IPS DF 4.7 (cell line): ENCODE measurements around the gene TCF20.

Experiments
- DNase-seq: peaks from one replicate; pipeline ENCODE4 v3.0.0-alpha.2; 2013; ENCODE audit warnings: low spot score; ENCODE audit errors: extremely low read depth

Gene TCF20

DNA sequence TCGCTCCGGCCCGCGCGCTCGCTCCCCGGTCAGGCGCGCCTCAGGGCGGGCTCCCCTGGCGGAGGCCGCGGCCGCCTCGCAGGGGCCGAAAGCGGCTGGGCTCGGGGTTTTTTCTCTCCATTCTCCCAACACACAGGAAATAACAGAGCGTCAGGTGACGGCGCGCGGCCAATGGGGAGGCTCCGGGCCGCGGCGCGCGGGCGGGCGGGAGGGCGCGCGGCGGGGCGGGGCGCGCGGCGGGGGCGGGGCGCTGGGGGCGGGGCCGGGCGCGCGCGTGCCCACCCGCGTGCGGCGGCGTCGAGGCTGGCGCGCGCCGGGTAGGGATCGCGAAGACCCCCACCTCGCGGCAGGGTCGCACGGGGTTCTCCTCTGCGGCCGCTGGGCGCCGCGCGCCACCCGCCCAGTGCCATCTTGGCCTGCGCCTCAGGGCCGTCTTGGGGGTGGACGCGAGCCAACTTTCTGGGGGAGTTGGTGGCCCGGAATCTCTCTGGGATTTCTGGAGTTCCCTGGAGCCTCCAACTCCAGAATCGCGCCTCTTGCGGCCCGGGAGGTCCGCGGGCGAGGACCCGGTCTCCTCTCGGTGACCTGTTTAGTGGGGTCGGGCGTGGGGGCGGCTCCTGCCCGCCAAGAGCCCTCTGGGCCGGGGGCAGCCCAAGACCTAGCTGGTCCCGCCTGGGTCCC, at the start of gene TCF20:
TSS of gene TCF20 (minus strand) at position 144 of the 681 bp plus-strand sequence. CDS start 55,348 bp downstream, outside the sequence.
- no peak for DNase-seq

DNA sequence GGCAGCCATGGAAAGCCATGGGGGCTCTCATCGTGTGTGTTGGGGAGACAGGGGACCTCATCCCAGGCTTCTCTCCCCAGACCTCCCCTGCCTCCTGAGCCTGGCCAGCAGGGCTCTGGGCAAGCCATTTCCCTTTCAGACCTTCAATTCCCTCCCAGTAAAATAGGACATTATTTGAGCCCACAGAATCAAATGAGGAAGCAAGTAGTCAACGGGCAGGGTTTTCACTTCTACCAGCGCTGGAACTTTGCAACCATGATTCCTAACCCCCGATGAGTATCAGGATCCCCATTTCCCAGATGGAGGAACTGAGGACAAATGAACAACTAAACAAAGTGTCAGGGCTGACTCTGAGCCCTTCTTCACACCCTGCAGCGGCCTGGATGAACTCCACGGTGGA, 48.9 kb upstream of the TCF20 start:
- DNase-seq = no peak

DNA sequence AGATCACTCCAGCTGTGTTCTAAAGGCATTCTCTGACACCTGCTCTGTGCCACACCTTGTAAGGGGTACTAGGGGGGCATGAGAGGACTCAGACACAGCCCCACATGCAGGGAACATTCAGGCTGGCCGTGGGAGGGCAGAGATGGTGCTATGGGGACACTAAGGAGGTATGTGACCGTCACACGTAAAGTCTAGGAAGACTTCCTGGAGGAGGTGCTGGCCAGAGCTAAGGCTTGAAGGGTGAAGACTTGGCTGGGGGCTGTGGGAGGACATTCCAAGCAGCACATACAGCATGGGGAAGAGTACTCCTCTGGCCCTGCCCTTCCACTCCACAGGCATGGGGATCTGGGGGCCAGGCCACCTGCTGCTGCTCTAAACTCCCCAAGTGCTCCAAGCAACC, 48.5 kb upstream of the TCF20 start:
- DNase-seq = no peak

DNA sequence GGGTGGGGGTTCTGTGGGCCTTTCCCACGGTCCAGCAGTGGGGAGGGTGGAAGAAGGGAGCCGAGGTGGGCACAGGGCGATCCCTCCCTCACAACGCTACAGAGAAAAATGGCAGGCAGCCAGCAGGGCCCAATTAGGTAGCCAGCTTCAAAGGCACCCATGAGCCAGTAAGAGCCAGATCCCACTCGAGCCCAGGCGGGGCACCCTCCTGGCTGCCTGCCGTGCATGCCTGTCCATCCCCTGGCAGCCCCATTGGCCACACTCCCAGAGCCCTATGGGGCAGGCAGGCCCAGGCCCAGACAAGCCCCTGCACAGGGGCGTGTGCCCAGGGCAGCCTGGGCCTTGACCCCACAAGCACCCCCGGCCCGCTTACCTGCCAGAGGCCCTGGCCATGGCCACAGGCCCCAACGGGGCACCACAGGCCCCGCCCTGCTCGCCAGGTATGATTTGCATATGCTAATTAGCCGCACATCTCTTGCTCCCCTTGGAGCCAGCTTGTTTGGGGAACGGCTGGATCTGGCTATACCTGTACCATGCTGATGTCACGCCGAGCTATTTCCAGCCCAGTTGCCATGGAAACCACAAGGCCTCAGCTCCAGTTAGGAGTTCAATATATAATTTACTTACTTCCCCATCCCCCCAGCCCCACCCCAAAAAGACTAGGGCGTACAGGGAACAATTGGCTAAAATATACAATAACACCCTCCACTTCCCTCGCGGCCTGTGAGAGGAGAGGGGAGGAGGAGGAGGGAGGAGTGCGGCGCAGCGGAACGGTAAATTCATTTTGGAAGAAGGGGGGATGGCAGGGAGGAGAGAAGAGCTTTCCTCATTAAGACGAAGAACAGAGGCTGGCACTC, 47.5 kb upstream of the TCF20 start:
- DNase-seq = no peak

DNA sequence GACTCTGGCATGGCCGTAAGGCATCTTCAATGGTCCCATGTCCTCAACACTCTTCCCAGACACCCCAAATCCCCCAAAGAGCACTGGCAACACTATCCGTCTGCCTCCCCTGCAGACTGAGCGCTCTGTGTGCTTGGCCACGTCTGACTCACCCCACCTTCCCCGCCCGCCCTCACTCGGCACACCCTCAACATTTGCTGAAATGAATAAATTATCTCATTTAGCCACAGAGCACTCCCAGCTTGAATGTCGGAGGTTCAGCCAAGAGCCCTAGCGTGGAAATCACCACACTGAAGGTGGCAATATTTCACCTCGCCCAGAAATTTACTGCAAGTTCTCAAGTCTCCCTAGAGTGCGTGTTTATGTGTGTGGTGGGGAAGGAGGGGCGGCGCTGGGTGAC, 46.6 kb upstream of the TCF20 start:
- DNase-seq = no peak

DNA sequence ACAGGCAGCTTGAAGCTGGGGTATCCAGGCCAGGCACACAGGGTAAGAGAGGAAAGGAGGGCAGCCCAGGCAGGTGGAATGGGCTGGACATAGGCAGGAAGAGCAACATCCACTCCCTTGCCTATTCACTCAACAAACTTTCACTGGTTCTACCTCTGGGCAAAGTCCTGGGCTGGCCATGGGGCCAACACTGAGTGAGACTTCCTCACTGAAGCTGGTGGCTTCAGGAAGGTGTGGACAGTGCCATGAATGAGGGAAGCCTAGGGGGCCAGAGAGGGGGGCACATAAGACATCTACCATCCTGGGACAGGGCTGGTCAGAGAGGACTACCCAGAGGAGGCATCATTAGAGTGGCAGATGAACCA, 44.9 kb upstream of the TCF20 start:
- DNase-seq = no peak

DNA sequence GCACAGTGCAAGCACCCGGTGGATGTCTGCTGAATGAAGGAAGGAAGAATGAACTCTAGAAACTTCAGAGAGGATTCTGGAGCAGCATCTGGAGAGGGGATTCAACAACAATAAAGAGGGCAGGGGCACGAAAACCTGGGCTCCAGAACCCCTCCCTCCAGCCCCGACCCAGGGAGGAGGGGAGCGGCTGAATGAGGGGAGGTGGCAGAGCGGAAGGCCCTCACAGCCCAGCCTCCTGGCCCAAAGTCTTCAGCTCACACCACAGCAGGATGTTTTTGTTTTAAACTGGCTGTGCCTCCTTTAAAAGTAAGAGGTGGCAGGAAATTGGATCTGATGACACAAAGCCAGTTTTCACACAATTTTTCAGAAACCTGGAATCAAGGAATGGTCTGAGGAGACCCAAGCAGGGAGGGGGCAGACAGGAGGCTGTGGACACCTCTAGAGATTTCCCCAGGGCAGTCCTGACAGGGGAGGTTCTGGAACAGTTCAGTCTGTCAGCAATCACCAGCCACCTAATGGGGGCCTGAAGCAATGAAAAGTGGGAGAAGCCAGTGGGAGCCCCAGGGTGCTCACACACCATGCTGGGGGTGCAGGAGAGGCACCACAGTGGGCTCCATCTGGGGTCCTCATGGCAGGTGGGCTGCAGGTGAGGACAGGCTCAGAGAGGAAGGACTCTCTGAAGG, 44.4 kb upstream of the TCF20 start:
- DNase-seq = no peak

DNA sequence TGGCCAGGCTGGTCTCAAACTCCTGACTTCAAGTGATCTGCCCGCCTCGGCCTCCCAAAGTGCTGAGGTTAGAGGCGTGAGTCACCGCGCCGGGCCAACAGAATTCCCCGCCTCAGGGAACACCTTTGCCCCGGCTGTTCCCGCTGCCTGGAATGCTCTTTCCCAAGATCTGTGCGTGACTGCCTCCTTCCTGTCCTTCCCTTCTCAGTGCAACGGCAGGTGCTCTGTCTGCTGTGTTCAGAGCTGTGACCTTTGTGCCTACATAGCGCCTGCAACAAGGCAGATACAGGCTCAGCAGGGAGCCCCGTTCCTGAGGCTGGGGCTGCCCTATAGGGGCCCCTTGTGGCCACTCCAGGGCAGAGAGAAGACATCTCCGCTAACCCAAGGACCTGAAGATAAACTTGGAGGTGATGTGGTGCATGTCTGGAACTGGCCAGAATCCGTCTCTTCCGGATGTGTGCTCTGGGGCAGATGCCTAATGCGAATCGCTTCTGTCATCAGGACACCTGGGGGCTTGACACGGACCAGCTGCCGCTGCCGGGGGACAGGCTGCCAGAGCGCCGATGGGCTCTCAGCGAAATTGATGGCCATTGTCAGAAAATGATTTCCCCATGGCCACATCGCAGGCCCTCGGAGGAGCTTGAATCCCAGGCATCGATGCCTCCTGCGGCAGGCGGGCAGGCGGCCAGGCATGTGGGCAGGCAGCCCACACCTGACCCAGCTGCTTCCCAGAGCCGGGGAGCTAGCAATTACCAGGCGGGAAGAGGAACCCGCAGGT, 43.5 kb upstream of the TCF20 start:
- DNase-seq = peak; percentile 74

DNA sequence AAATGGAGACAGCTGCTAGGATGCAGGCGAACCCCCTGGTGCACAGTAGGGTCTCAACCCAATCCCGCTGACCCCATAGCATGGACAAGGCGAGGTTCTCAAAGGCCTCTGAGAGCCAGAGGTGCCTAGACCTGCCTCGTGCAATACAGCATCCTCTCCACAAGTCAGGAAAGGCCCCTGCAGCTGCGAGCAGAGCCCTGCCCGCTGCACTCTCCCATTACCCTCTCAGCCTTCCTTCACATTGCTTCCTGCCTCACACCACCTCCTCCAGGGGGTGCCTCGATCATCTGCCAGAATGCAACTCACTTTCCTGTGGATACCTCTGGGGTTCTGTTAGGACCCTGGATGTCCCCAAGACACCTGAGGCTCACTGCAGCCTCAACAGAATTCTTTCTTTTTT, 42.8 kb upstream of the TCF20 start:
- no peak for DNase-seq

DNA sequence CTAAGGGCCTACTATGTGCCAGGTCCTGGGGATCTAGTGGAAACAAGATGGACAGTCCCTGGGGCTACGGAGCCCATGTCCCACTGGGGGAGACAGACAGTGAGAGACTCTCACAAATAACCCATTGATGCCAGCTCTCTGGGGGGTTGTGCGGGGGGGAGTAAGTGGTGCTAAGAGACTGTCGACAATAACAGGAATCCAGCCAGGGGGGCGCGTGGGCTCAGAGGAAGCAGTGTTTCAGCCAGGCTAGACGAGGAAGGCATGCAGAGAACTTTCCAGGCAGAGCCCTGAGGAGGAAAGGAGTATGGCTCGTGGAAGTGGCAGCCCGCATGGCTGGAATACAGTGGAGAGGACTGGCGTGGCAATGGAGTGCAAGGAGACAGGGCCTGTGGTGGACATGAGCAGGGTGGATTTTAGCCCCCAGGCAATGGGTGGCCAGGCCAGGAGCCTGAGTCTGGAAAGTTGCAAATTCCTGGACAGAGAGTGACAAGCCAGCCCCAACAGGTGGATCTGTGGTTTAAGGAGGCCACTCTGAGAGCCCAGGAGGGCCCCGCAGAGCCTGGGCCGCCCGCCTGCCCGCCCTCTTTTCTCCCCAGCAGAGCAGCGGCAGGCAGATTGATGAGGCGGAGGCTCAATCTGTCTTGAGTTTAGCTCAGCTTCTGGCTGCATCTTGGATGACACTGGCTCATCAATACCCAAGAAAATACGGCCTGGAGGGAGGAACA, 40.0 kb upstream of the TCF20 start:
- DNase-seq = no peak

DNA sequence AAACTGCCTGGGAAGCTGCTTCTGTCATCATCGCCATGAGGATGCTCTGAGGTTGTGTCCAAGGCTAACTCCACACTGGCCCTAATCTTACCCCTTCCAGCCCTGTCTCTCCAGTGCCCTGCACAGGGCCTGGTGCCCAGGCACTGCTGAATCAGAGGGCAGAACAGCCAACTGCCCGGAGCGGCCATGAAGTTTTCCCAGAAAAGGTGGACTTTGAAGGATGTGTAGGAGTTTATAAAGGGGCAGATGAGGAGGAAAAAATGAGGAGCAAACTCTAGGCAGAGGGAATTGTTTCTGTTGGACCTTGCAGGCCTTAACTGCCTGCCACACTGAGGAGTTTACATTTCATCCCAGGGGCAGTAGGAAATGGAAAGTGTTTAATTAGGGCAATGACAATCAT, 39.4 kb upstream of the TCF20 start:
- DNase-seq = no peak

DNA sequence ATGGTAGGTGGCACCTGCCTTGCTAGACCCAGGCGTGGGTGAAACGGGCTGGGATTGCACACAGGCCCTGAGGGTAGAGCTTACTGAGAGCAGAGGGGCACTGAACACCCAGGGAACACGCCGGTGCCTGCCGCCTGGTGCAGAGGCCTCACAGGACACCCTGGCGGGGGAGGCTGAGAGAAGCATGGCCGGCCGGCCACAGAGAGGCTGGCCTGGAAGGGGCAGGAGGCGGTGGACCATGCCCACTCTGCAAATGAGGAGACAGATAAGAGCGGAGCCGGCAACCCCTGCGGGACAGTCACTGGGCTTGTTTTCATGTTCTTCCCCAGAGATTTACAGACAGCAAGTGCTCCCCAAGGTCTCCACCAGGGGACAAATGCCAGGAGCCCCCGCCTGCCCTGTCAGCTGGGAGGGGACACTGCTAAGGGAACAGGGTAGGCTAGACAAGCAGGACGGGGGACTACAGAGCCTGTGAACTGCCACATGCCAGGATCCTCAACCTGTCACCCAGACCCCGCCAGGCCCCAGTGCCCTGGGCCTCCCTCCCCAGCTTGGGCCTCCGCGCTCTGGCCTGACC, 38.5 kb upstream of the TCF20 start:
- DNase-seq = no peak

DNA sequence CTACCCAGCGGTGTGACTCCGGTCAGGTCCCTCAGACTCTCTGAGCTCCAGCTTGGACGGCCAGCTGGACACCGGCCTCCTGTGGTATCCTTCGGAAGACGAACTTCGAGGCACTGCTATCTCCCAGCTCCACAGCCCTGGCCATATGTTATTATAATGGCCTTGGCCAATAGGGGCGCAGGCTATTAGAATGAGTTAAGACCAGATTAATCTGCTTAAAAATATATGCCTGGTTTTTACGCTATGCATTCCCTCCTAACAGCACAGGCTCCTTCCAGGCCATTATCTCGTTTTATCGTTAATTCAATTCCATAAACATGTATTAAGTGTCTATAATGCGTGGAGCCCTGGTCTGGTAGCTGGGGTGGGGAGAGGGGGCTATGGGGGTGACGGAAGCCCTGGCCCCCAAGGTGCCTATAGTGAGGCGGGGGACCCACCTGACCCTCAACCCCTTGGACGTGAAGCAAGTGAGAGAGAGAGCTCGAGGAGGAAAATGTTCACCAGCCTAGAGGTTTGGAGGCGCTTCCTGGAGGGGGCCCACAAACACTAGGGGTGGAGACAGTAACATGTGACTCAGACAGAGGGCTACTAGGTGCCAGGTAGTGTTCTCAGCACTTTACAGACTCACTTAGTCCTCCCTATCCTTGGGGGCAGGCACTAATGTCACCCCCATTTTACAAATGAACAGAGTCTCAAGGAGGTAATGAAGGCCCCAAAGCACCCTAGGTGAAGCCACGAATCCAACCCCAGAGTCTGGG, 37.5 kb upstream of the TCF20 start:
- no peak for DNase-seq

DNA sequence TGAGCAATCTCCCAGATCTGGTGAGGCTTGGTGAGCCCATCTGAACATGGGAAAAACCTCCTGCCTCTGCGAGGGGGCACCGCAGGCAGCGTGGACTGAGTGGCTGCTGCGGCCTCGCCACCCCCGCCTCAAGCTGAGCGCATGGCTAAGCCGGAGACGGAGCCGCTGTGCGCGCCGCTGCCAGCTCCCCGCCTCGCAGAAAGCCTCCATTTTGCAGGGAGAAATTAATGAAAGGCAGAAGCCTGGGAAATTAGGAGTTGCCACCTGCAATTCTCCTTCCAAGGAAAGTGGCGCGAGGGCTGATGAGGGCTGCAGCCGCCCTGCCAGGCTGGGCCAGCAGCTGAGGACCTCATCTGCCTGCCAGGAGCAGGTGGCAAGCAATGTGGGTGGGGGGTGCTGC, 35.6 kb upstream of the TCF20 start:
- no peak for DNase-seq

DNA sequence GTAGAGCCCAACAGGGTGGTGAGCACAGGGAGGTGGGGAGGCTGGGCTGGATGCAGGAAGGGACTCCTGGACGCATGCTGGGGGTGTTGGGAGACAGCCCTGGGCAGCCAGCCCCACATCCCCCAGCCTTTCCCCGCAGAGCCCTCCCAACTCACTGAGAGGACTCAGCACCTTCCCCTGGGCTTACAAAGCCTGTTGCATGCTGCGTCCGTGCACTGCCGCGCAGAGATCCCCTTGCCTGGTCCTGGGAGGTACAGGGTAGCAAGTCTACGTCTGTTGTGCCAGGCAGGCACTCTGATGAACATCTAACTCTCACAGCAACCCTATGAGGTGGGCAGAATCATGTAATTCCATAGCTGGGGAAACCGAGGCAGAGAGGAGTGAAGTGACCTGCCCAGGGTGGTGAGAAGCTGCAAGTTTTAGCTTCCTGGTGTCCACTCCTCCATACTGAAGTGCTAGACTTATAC, 33.9 kb upstream of the TCF20 start:
- DNase-seq = no peak

DNA sequence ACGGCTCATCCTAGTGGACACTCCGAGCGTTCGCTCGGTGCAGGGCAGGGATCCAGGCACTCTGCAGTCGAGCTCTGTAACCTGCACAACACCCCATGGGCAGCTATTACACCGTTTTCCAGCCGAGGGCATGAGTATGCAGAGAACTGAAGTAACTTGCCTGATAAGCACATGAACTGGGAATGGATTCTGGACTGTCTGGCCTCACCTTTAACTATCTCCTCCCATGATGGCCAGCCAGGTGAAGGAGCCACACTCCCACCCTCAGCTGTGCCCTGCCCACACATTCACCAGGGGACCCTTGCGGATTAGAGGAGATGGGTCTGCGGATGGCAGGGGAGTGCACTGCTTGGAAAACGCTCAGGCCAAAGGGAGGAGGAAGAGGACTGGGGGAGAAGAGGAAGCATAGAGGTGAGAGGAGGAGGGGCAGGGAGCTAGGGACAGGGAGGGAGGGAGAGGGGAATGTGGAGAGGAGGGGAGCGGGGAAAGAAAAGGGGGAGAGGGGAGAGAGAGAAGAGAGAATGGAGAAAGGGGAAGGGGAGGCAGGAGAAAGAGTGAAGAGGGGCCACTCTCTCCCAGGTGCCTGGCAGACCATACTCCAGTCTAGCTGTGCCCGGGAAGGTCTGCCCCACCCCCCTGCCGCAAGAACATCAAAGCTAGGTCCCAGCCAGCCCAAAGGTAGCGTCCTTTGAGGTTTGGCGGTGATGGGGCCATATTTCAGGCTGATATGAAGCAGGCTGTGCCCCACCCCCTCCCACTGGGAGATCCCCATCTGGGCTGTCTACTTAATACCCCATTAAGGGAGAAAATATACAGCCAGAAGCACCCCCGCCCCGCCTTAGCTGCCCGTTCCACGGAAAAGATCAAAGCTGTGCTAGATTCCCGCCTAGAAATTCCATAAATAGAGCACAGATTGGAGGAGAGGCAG, 33.2 kb upstream of the TCF20 start:
- no peak for DNase-seq

DNA sequence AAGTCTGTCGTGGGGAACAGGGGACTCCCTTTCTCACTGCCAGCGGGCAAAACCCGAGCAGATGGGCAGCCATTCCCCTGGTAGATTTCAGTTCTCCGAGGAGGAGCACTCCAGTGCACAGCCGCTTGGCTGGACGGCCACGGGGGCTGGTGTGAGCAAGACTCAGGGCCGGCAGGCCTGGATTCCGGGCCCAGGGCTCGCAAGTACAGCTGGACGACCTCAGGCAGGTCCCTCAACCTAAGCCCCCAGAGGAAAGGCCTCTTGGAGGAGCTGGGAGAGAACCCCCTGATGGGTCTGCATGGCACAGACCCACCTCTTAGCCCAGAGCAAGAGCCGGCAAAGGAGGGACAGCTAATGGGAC, 31.3 kb upstream of the TCF20 start:
- no peak for DNase-seq

DNA sequence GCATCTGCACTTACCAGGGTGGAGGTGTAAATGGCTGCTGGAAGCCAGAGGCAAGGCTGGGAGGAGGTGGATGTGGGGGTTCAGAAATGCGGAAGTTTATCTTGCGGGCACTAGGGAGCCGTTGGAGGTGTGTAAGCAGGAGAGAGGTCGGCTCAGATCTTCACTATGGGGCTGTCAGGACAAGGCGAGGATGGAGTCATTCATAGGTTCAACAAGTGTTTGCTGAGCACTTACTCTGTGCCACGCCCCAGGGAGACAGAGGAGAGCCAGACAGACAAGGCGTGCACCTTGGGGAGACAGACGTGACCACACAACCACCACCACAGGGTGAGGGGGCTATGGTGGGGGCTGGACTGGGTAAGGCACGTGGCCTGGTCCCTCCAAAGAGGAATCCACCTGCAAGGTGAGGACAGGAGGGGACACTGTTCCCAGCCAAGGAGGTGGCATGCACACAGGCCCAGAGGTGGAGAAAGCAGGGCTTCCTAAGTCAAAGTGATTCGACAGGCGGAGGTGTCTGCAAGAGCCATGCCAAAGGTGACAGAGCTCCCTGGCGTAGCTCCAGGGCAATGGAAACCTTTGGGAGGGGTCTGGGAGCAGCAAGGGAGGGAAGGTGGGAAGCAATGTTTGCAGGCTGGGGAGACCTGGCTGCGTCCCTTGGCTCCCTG, 30.8 kb upstream of the TCF20 start:
- DNase-seq = no peak
